H9 (cell line): Measurements from ENCODE around the gene DNAAF2. TPM values are rescaled to one million over a fixed set of nuclear protein-coding genes. Genes with fewer than 3 reads are reported as not detected.
A peak's percentile ranks its signal among the peaks of the same experiment; 100 is the strongest.

Experiments used
- DNase-seq: peaks from one replicate; pipeline ENCODE4 v3.0.0-alpha.2; 2017
- H2AFZ ChIP-seq: one replicate; pipeline ENCODE4 v1.6.1; 2013; ENCODE audit warnings: mild to moderate bottlenecking, low read length, control low read depth, moderate library complexity
- H2AK5ac ChIP-seq: 2 replicates; pipeline ENCODE4 v1.6.1; 2013; ENCODE audit warnings: low read length, control low read depth, mixed read lengths; ENCODE audit not compliant: insufficient read length
- H2BK120ac ChIP-seq: one replicate; pipeline ENCODE4 v1.6.1; 2013; ENCODE audit warnings: low read depth, mild to moderate bottlenecking, low read length, control low read depth, inconsistent platforms; ENCODE audit not compliant: poor library complexity, severe bottlenecking
- H2BK12ac ChIP-seq: 2 replicates; pipeline ENCODE4 v1.6.1; 2013; ENCODE audit warnings: low read length, control low read depth, mixed read lengths, low read depth; ENCODE audit not compliant: insufficient read length
- H2BK15ac ChIP-seq: 2 replicates; pipeline ENCODE4 v1.6.1; 2013; ENCODE audit warnings: low read depth, low read length, control low read depth
- H2BK20ac ChIP-seq: one replicate; pipeline ENCODE4 v1.6.1; 2013; ENCODE audit warnings: low read depth, mild to moderate bottlenecking, low read length, control low read depth, inconsistent platforms; ENCODE audit not compliant: poor library complexity, severe bottlenecking
- H2BK5ac ChIP-seq: 2 replicates; pipeline ENCODE4 v1.6.1; 2013; ENCODE audit warnings: low read length, control low read depth, mixed read lengths; ENCODE audit not compliant: insufficient read length
- H3K14ac ChIP-seq: 2 replicates; pipeline ENCODE4 v1.6.1; 2013; ENCODE audit warnings: low read length, control low read depth; ENCODE audit not compliant: insufficient read depth
- H3K18ac ChIP-seq: 2 replicates; pipeline ENCODE4 v1.6.1; 2013; ENCODE audit warnings: low read depth, mild to moderate bottlenecking, mixed read lengths, low read length, control low read depth; ENCODE audit not compliant: insufficient read length
- H3K23ac ChIP-seq: 2 replicates; pipeline ENCODE4 v1.6.1; 2013; ENCODE audit warnings: low read length, control low read depth, mixed read lengths, low read depth; ENCODE audit not compliant: insufficient read length
- H3K23me2 ChIP-seq: 2 replicates; pipeline ENCODE4 v1.6.1; 2013; ENCODE audit warnings: low read depth, mild to moderate bottlenecking, mixed read lengths, low read length, control low read depth; ENCODE audit not compliant: insufficient read length, poor library complexity, severe bottlenecking
- H3K27ac ChIP-seq: 2 replicates; pipeline ENCODE4 v1.5.1; 2013; ENCODE audit warnings: low read length, control low read depth, mixed read lengths, low read depth; ENCODE audit not compliant: insufficient read length
- H3K27me3 ChIP-seq: 2 replicates; pipeline ENCODE4 v1.6.1; 2013; ENCODE audit warnings: low read length, control low read depth, inconsistent platforms; ENCODE audit not compliant: insufficient read depth
- H3K4ac ChIP-seq: 2 replicates; pipeline ENCODE4 v1.6.1; 2013; ENCODE audit warnings: low read depth, mild to moderate bottlenecking, control low read depth, inconsistent platforms, low read length, moderate library complexity
- H3K4me1 ChIP-seq: 2 replicates; pipeline ENCODE4 v1.6.1; 2013; ENCODE audit warnings: low read length, control low read depth, inconsistent platforms; ENCODE audit not compliant: insufficient read depth
- H3K4me2 ChIP-seq: 2 replicates; pipeline ENCODE4 v1.6.1; 2013; ENCODE audit warnings: low read length, control low read depth, mixed read lengths; ENCODE audit not compliant: insufficient read length, insufficient read depth
- H3K56ac ChIP-seq: 2 replicates; pipeline ENCODE4 v1.6.1; 2013; ENCODE audit warnings: low read depth, mild to moderate bottlenecking, mixed read lengths, low read length, control low read depth; ENCODE audit not compliant: insufficient read length
- H3K79me1 ChIP-seq: 2 replicates; pipeline ENCODE4 v1.6.1; 2013; ENCODE audit warnings: low read depth, mild to moderate bottlenecking, moderate library complexity, low read length, control low read depth, inconsistent platforms; ENCODE audit not compliant: insufficient read depth, poor library complexity, severe bottlenecking
- H3K79me2 ChIP-seq: 2 replicates; pipeline ENCODE4 v1.6.1; 2013; ENCODE audit warnings: low read length, control low read depth, inconsistent platforms; ENCODE audit not compliant: insufficient read depth
- H3K9ac ChIP-seq: 2 replicates; pipeline ENCODE4 v1.6.1; 2013; ENCODE audit warnings: low read length, control low read depth, mixed read lengths; ENCODE audit not compliant: insufficient read length; ENCODE audit errors: extremely low read depth
- H3K9me3 ChIP-seq: one replicate; pipeline ENCODE4 v1.6.1; 2013; ENCODE audit warnings: low read depth, low read length, inconsistent platforms; ENCODE audit not compliant: control insufficient read depth
- H3T11ph ChIP-seq: one replicate; pipeline ENCODE4 v1.6.1; 2013; ENCODE audit warnings: mild to moderate bottlenecking, low read length, control low read depth, inconsistent platforms
- H4K20me1 ChIP-seq: one replicate; pipeline ENCODE4 v1.6.1; 2013; ENCODE audit not compliant: control insufficient read depth, insufficient read length, insufficient read depth
- H4K5ac ChIP-seq: 2 replicates; pipeline ENCODE4 v1.6.1; 2013; ENCODE audit warnings: low read depth, mild to moderate bottlenecking, mixed read lengths, low read length, control low read depth; ENCODE audit not compliant: insufficient read length
- H4K8ac ChIP-seq: replicated peaks from 2 replicates; pipeline ENCODE4 v1.6.1; 2013; ENCODE audit warnings: low read length, control low read depth, mixed read lengths, low read depth; ENCODE audit not compliant: insufficient read length
- H4K91ac ChIP-seq: 2 replicates; pipeline ENCODE4 v1.6.1; 2013; ENCODE audit warnings: low read depth, mild to moderate bottlenecking, moderate library complexity, mixed read lengths, low read length, control low read depth; ENCODE audit not compliant: insufficient read length
- H3K27ac Mint-ChIP-seq, 3 experiments: 2 replicates in 2 of 3; 3 replicates in 1 of 3; pipeline ENCODE4 v1.8.0; 2020 to 2021; ENCODE audit warnings: mixed read lengths in 3 of 3, mild to moderate bottlenecking in 1 of 3, moderate library complexity in 1 of 3
- H3K27me3 Mint-ChIP-seq: 2 replicates; pipeline ENCODE4 v1.8.0; 2021; ENCODE audit warnings: low read depth, mild to moderate bottlenecking, moderate library complexity, mixed read lengths
- H3K36me3 Mint-ChIP-seq, 3 experiments: 2 replicates in 2 of 3; 3 replicates in 1 of 3; pipeline ENCODE4 v1.8.0; 2020 to 2021; ENCODE audit warnings: low read depth in 3 of 3, mixed read lengths in 3 of 3; ENCODE audit not compliant: insufficient read depth in 1 of 3
- H3K4me1 Mint-ChIP-seq, 2 experiments: 2 replicates each; pipeline ENCODE4 v1.8.0; 2020; ENCODE audit warnings: mixed read lengths in 2 of 2
- H3K4me3 Mint-ChIP-seq, 2 experiments: 2 replicates in 1 of 2; 3 replicates in 1 of 2; pipeline ENCODE4 v1.8.0; 2020 to 2021; ENCODE audit warnings: mild to moderate bottlenecking in 2 of 2, mixed read lengths in 2 of 2, moderate library complexity in 1 of 2
- H3K9me3 Mint-ChIP-seq, 2 experiments: 2 replicates in 1 of 2; 3 replicates in 1 of 2; pipeline ENCODE4 v1.8.0; 2020; ENCODE audit warnings: mild to moderate bottlenecking in 2 of 2, mixed read lengths in 2 of 2, moderate library complexity in 1 of 2
- CTCF ChIP-seq: fragments of 200-600 bp; sonication (generic); conservative IDR thresholded peaks from 3 replicates; pipeline ENCODE4 v1.8.0; 2021; ENCODE audit warnings: antibody characterized with exemption, mild to moderate bottlenecking
- WGBS: extraction: QIAGEN DNeasy Blood & Tissue Kit; methylation state at CpG from one replicate; pipeline ENCODE4 v1.1.7; 2013; ENCODE audit warnings: missing lambda C conversion rate, low lambda C conversion rate, mixed read lengths; ENCODE audit not compliant: insufficient read length; ENCODE audit errors: extremely low coverage; 5-methylcytosine and 5-hydroxymethylcytosine counted together
- total RNA-seq: library from RNA; stranded (reverse); gene quantifications from 2 replicates; pipeline ENCODE4 v1.2.1, GENCODE V29; 2021

The DNAAF2 gene
- total RNA-seq, 1 experiment from 2014 or later: 26.3 TPM

DNA sequence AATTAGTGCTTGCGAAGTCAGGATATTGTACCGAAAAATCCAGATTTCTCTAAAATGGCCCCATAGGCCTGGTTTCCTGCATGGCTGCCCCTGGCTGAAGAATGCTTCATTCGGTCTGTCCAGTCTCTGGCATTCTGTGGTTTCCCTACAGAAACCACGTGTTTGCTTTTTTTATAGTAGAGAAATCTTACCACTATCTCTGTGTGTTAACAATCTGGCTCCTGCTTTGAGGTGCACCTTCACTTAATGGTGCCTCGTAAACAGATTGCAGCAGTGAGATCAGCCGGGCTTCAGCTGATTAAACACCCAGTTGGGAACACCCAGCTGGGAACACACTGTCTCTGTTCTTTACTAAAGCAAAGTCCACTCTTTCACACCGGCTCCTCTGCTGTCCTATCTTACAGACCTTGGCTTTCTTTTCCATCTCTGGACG, 6.7 kb upstream of the DNAAF2 start:
- Histone ChIP-seq H2BK120ac (no peak overlapping the region), H2AFZ (no peak overlapping the region), H3K79me1 (peaks cover 7% of the 10 kb centered on the region), H3K23me2 (no peaks in the 10 kb centered on the region), H3K27me3 (no peaks in the 10 kb centered on the region), H3K23ac (no peak overlapping the region), H3K4me2 (no peak overlapping the region), H2BK5ac (no peak overlapping the region), H4K8ac (no peak overlapping the region), H3K4me1 (no peaks in the 10 kb centered on the region), H3K4ac (no peak overlapping the region), H2BK12ac (no peak overlapping the region), H3K79me2 (peaks cover 2% of the 10 kb centered on the region; the same call in 1 of the 2 replicates), H2AK5ac (no peak overlapping the region), H4K5ac (no peak overlapping the region), H3K56ac (no peak overlapping the region), H3K9me3 (no peaks in the 10 kb centered on the region), H3K14ac (no peak overlapping the region), H2BK15ac (no peak overlapping the region), H3K9ac (no peak overlapping the region), H3K18ac (no peak overlapping the region), H3K27ac (no peak overlapping the region), H2BK20ac (no peak overlapping the region), H3T11ph (no peak overlapping the region), H4K20me1 (no peaks in the 10 kb centered on the region), H4K91ac (no peak overlapping the region)
- Mint-ChIP-seq H3K36me3 (peaks cover 17 to 39% (median 19%) of the 10 kb centered on the region in 3 experiments; a peak in 6 of 7 replicates), H3K27me3 (no peaks in the 10 kb centered on the region), H3K27ac (peak overlapping the region; percentile 4 to 71 (median 23); a peak in 6 of 7 replicates), H3K9me3 (no peaks in the 10 kb centered on the region), H3K4me1 (peaks cover 2 to 14% of the 10 kb centered on the region in 2 experiments), H3K4me3 (no peak overlapping the region)
- TF ChIP-seq CTCF: no peak
- DNase-seq: no peak
- no CpG with 5 or more reads among the region's 8 CpGs for WGBS
